Hematopoietic multipotent progenitor cell treated with erythropoietin and hydrocortisone succinate and interleukin-3 and kit ligand, for 15 days (in vitro differentiated cells): ENCODE measurements around the gene OR52A1.

Experiments used
- DNase-seq: peaks from one replicate; pipeline ENCODE4 v3.0.0-alpha.2; 2015; ENCODE audit warnings: low spot score

The OR52A1 gene

GRCh38 chr11:5131584-5132335 lies 22.8 kb downstream of the OR52A1 start:
- no peak for DNase-seq

- peak; percentile 58 for DNase-seq
These were observed 25.1 kb downstream of the OR52A1 start for GRCh38 chr11:5129457-5129877.

GRCh38 chr11:5124891-5125620 lies 29.5 kb downstream of the OR52A1 start:
- DNase-seq: no peak

- peak; percentile 88 for DNase-seq
These were observed 30.6 kb downstream of the OR52A1 start for GRCh38 chr11:5123802-5124521.

GRCh38 chr11:5118893-5119292 lies 35.7 kb downstream of the OR52A1 start:
- DNase-seq: no peak

GRCh38 chr11:5117588-5117987 lies 37.0 kb downstream of the OR52A1 start:
- no peak for DNase-seq

- no peak for DNase-seq
These were observed 39.2 kb downstream of the OR52A1 start for GRCh38 chr11:5115339-5115738.

- no peak for DNase-seq
These were observed 47.3 kb downstream of the OR52A1 start for GRCh38 chr11:5107285-5107684.

GRCh38 chr11:5103066-5103465 lies 51.5 kb downstream of the OR52A1 start:
- DNase-seq: no peak

- no peak for DNase-seq
These were observed 52.3 kb downstream of the OR52A1 start for GRCh38 chr11:5102246-5102645.

- no peak for DNase-seq
These were observed 58.5 kb downstream of the OR52A1 start for GRCh38 chr11:5096011-5096410.
